ENCODE measurements around the gene FOXN3.
"Not testable (repeated sequence)": the region's sequence is repeated elsewhere in the genome, so short reads cannot be mapped to it uniquely, and the experiment has no call there.

Gene FOXN3

DNA sequence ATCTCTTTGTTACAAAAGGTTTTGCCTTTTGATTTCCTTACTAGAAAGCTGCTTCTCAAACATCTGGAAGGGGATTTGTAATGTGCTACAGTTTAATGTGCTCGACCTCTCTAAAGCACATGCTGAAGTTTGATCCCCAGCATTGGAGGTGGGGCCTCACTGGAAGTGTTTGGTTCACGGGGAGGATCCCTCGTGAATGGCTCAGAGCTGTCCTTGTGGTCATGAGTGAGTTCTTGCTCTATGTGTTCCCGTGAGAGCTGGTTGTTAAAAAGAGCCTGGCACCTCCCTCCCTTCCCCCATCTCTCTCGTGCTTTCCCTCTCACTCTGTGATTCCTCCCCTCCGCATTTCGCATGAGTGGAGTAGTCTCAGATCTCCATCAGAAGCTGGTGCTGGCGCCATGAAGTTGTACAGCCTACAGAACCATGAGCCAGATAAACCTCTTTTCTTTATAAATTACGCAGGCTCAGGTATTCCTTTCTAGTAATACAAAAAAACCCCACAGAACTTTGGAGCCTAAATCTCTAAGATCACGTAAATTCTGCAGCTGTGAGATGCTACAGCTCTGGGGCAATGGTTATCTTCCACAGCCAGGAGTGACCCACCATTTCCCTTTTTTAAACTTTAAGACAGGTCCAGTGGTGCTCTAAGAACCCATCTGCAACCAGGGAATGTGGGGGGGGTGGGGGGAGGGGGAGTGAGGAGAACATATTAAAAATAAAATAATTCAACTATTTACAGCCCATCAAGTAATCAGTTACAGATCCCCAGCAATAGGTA, 214.4 kb downstream of the FOXN3 start:
- Histone ChIP-seq H4K20me1 (ENCODE audit: insufficient read depth, low read length) (0 out of 2 replicates have a peak, but pooled peaks cover 18% of the 10 kb centered on the region), H3K9me3 (ENCODE audit: insufficient read depth, low read length) (no peaks in the 10 kb centered on the region), H3K4me3 (ENCODE audit: low read length) (no peak overlapping the region), H3K4me1 (ENCODE audit: low read length) (peaks cover 4% of the 10 kb centered on the region; the same call in 1 of the 2 replicates), H3K27ac (ENCODE audit: low read length) (no peak overlapping the region), H2AFZ (ENCODE audit: low read depth, low read length) (no peak overlapping the region), H3K27me3 (ENCODE audit: low read depth, low read length) (no peaks in the 10 kb centered on the region), H3K79me2 (ENCODE audit: low read length) (no peaks in the 10 kb centered on the region), H3K9ac (ENCODE audit: low read length) (no peak overlapping the region), H3K4me2 (ENCODE audit: low read length) (no peak overlapping the region), H3K36me3 (replicated peaks; ENCODE audit: low read depth, low read length) (no peaks in the 10 kb centered on the region)
- TF ChIP-seq EZH2phosphoT487 (IDR thresholded peaks at IDR 0.05; ENCODE audit: low read depth), result no peak
- TF ChIP-seq, protein P1, sequence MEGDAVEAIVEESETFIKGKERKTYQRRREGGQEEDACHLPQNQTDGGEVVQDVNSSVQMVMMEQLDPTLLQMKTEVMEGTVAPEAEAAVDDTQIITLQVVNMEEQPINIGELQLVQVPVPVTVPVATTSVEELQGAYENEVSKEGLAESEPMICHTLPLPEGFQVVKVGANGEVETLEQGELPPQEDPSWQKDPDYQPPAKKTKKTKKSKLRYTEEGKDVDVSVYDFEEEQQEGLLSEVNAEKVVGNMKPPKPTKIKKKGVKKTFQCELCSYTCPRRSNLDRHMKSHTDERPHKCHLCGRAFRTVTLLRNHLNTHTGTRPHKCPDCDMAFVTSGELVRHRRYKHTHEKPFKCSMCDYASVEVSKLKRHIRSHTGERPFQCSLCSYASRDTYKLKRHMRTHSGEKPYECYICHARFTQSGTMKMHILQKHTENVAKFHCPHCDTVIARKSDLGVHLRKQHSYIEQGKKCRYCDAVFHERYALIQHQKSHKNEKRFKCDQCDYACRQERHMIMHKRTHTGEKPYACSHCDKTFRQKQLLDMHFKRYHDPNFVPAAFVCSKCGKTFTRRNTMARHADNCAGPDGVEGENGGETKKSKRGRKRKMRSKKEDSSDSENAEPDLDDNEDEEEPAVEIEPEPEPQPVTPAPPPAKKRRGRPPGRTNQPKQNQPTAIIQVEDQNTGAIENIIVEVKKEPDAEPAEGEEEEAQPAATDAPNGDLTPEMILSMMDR (IDR thresholded peaks at IDR 0.05; ENCODE audit: low read depth, low read length), result no peak

DNA sequence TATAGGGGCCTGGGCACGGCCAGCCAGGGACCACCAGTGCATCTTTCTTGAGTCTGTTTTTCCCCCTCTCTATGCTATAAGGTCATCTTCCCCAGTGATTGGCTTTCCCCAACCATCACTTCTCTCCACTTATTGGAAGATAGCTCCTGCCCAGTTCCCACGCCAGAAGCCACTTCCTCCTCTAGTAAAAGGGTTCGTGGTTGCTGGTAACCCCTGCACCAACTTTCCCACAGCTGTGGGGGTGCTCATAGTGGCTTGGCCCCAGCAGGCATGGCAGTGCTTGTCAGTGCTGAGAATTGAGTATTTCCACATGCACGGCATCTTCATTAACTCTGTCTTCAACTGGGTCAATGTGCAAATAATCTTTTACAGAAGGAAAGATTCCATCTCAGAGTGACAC, 215.4 kb downstream of the FOXN3 start:
- Histone ChIP-seq H3K4me3 (ENCODE audit: low read length) (no peak overlapping the region), H3K9me3 (ENCODE audit: insufficient read depth, low read length) (no peaks in the 10 kb centered on the region), H3K4me2 (ENCODE audit: low read length) (no peak overlapping the region), H4K20me1 (ENCODE audit: insufficient read depth, low read length) (0 out of 2 replicates have a peak, but pooled peaks cover 17% of the 10 kb centered on the region), H3K27ac (ENCODE audit: low read length) (no peak overlapping the region), H3K36me3 (replicated peaks; ENCODE audit: low read depth, low read length) (no peaks in the 10 kb centered on the region), H3K4me1 (ENCODE audit: low read length) (peaks cover 4% of the 10 kb centered on the region; the same call in 1 of the 2 replicates), H2AFZ (ENCODE audit: low read depth, low read length) (no peak overlapping the region), H3K27me3 (ENCODE audit: low read depth, low read length) (no peaks in the 10 kb centered on the region), H3K9ac (ENCODE audit: low read length) (no peak overlapping the region), H3K79me2 (ENCODE audit: low read length) (no peaks in the 10 kb centered on the region)
- TF ChIP-seq, protein P1 (IDR thresholded peaks at IDR 0.05; ENCODE audit: low read depth, low read length), result no peak
- TF ChIP-seq EZH2phosphoT487 (IDR thresholded peaks at IDR 0.05; ENCODE audit: low read depth), result no peak

DNA sequence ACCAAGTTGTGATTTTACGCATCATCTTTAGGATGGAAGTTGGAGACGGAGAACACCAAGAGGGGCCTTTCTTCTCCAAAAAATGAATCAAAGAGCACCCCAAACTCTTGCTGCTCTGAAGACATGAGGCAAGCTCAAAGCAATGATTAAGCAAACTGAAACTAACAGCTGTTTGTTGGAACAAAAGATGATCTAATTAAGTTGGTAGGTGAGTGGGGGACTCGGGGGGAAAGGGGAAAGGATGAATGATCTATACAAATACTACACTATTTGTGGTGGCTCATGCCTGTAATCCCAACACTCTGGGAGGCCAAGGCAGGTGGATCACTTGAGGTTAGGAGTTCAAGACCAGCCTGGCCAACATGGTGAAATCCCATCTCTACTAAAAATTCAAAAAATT, 217.7 kb downstream of the FOXN3 start:
- 0 out of 2 replicates have a peak, but pooled peaks cover 10% of the 10 kb centered on the region for H4K20me1 ChIP-seq (ENCODE audit: insufficient read depth, low read length)
- not testable (repeated sequence) for H2AFZ ChIP-seq (ENCODE audit: low read depth, low read length); H3K9me3 ChIP-seq (ENCODE audit: insufficient read depth, low read length); H3K4me3 ChIP-seq (ENCODE audit: low read length); H3K27me3 ChIP-seq (ENCODE audit: low read depth, low read length); H3K4me2 ChIP-seq (ENCODE audit: low read length); H3K9ac ChIP-seq (ENCODE audit: low read length); H3K4me1 ChIP-seq (ENCODE audit: low read length); H3K36me3 ChIP-seq (replicated peaks; ENCODE audit: low read depth, low read length); H3K27ac ChIP-seq (ENCODE audit: low read length); H3K79me2 ChIP-seq (ENCODE audit: low read length)

DNA sequence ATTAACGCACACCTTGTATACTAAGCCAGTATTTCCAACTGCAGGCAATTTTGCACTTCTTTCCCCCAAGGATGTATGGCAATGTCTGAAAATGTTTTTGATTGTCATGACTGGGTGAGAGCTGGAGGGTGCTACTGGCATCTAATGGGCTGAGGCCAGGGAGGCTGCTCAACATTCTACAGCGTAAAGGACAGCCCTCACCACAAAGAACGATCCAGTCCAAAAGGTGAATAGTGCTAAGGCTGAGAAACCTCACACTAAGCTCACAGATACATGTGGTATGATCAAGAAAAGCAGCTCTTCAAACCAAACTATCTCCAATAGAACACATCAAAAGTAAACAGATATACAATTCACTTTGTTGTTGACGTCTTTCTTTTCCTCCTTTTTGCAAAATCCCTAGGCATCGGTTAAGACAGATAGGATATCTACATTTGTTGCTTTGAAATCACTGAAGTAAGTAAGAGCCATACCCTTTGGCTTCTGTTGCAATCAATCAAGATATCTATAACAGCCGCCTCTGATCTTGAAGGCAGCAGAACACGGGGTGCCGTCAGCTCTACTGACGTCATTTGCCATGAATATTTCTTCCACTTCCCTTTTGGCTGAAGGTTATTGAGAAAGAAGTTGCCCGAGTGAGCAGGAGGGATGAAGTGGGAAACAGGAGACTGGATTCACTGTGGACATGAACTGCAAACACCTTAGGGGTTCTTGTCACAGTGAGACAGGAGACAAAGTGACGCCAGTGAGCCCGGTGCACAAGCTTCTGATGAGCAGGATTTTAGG, 218.3 kb downstream of the FOXN3 start:
- Histone ChIP-seq H3K27me3 (ENCODE audit: low read depth, low read length) (no peaks in the 10 kb centered on the region), H3K9me3 (ENCODE audit: insufficient read depth, low read length) (no peaks in the 10 kb centered on the region), H3K4me1 (ENCODE audit: low read length) (peaks cover 4% of the 10 kb centered on the region; the same call in 1 of the 2 replicates), H3K36me3 (replicated peaks; ENCODE audit: low read depth, low read length) (peaks cover 2% of the 10 kb centered on the region), H3K9ac (ENCODE audit: low read length) (no peak overlapping the region), H3K4me3 (ENCODE audit: low read length) (no peak overlapping the region), H2AFZ (ENCODE audit: low read depth, low read length) (no peak overlapping the region), H3K4me2 (ENCODE audit: low read length) (no peak overlapping the region), H3K79me2 (ENCODE audit: low read length) (no peaks in the 10 kb centered on the region), H4K20me1 (ENCODE audit: insufficient read depth, low read length) (0 out of 2 replicates have a peak, but pooled peaks cover 10% of the 10 kb centered on the region), H3K27ac (ENCODE audit: low read length) (no peak overlapping the region)
- no peak for TF ChIP-seq EZH2phosphoT487 (IDR thresholded peaks at IDR 0.05; ENCODE audit: low read depth)
- TF ChIP-seq, protein P1 (IDR thresholded peaks at IDR 0.05; ENCODE audit: low read depth, low read length), result no peak

Data from OCI-LY3 (cell line).